CD4-positive, alpha-beta T cell treated with Interleukin-4 for 4 hours (primary cell): ENCODE results near the gene MAN1A1.
A peak's percentile ranks its signal among the peaks of the same experiment; 100 is the strongest.
"Not testable (repeated sequence)": the region's sequence is repeated elsewhere in the genome, so short reads cannot be mapped to it uniquely, and the experiment has no call there.

Source experiments
- DNase-seq: peaks from one replicate; pipeline ENCODE4 v3.0.0-alpha.2; 2020

Gene MAN1A1

GRCh38 chr6:119163006-119163405 lies 186.6 kb downstream of the MAN1A1 start:
- DNase-seq = no peak

- no peak for DNase-seq
Observed at GRCh38 chr6:119162134-119162775, 187.3 kb downstream of the MAN1A1 start.

- DNase-seq = no peak
Observed at GRCh38 chr6:119161438-119161837, 188.1 kb downstream of the MAN1A1 start.

GRCh38 chr6:119160911-119161310 lies 188.7 kb downstream of the MAN1A1 start:
- DNase-seq = no peak

- no peak for DNase-seq
Observed at GRCh38 chr6:119158057-119158848, 191.3 kb downstream of the MAN1A1 start.

GRCh38 chr6:119157506-119157815 lies 192.1 kb downstream of the MAN1A1 start:
- no peak for DNase-seq

GRCh38 chr6:119156757-119157505 lies 192.6 kb downstream of the MAN1A1 start:
- no peak for DNase-seq

- DNase-seq = not testable (repeated sequence)
Observed at GRCh38 chr6:119156082-119156481, 193.5 kb downstream of the MAN1A1 start.

GRCh38 chr6:119152187-119152586 lies 197.4 kb downstream of the MAN1A1 start:
- DNase-seq = no peak

- no peak for DNase-seq
Observed at GRCh38 chr6:119148825-119149525, 200.6 kb downstream of the MAN1A1 start.

GRCh38 chr6:119148098-119148824 lies 201.3 kb downstream of the MAN1A1 start:
- DNase-seq = peak; percentile 18

GRCh38 chr6:119147101-119148053 lies 202.2 kb downstream of the MAN1A1 start:
- peak; percentile 37 for DNase-seq

GRCh38 chr6:119145111-119145510 lies 204.4 kb downstream of the MAN1A1 start:
- no peak for DNase-seq

GRCh38 chr6:119142637-119143036 lies 206.9 kb downstream of the MAN1A1 start:
- DNase-seq = no peak

- no peak for DNase-seq
Observed at GRCh38 chr6:119142041-119142440, 207.5 kb downstream of the MAN1A1 start.

GRCh38 chr6:119140196-119141140 lies 209.1 kb downstream of the MAN1A1 start:
- no peak for DNase-seq

GRCh38 chr6:119138906-119139541 lies 210.5 kb downstream of the MAN1A1 start:
- no peak for DNase-seq

GRCh38 chr6:119137194-119138072 lies 212.1 kb downstream of the MAN1A1 start:
- DNase-seq = no peak

GRCh38 chr6:119134752-119135151 lies 214.8 kb downstream of the MAN1A1 start:
- DNase-seq = no peak
